NB4 (cell line): ENCODE results near the gene TMC3.

Source experiments
- DNase-seq: peaks from one replicate; pipeline ENCODE4 v3.0.0; 2010; ENCODE audit warnings: low read depth
- H3K4me3 ChIP-seq: one replicate; pipeline ENCODE4 v1.5.1; 2011; ENCODE audit warnings: mild to moderate bottlenecking, low read depth, low read length, moderate library complexity
- MYC ChIP-seq: IDR thresholded peaks from 2 replicates; pipeline ENCODE4 v1.6.1; 2011; ENCODE audit warnings: low read depth, low read length
- POLR2A ChIP-seq: IDR thresholded peaks from 2 replicates; pipeline ENCODE4 v1.6.1; 2011; ENCODE audit warnings: mild to moderate bottlenecking; ENCODE audit not compliant: insufficient read length; ENCODE audit errors: extremely low read depth
- TF ChIP-seq, protein P1 (sequence below): IDR thresholded peaks from one replicate; pipeline ENCODE4 v1.5.1; 2012; ENCODE audit warnings: low read depth, low read length
- TF ChIP-seq, protein P2 (sequence below): IDR thresholded peaks from 2 replicates; pipeline ENCODE4 v1.6.1; 2011; ENCODE audit warnings: low read depth, low read length

TMC3 gene

DNA sequence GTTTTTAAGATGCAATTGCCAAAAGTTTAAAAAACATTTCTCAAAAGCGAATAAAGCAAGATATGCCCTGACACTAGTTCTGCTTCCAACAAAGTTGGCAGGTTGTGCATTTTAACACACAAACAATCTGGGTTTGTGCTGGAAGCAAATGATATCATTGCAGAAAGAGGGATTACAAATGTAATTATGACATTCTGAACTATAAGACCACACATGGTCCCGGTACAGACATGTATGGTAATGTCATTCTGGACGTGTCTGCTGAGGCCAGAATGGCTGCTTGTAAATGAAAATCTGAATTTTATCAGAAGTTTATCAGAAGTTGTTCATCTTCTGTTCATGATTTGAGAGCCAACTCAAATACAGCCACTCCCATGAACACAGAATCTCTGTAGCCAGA, 10.7 kb downstream of the TMC3 start:
- H3K4me3 ChIP-seq = no peak overlapping the region
- TF ChIP-seq, protein P1, sequence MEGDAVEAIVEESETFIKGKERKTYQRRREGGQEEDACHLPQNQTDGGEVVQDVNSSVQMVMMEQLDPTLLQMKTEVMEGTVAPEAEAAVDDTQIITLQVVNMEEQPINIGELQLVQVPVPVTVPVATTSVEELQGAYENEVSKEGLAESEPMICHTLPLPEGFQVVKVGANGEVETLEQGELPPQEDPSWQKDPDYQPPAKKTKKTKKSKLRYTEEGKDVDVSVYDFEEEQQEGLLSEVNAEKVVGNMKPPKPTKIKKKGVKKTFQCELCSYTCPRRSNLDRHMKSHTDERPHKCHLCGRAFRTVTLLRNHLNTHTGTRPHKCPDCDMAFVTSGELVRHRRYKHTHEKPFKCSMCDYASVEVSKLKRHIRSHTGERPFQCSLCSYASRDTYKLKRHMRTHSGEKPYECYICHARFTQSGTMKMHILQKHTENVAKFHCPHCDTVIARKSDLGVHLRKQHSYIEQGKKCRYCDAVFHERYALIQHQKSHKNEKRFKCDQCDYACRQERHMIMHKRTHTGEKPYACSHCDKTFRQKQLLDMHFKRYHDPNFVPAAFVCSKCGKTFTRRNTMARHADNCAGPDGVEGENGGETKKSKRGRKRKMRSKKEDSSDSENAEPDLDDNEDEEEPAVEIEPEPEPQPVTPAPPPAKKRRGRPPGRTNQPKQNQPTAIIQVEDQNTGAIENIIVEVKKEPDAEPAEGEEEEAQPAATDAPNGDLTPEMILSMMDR = no peak
- TF ChIP-seq POLR2A (no peak), MYC (no peak)
- TF ChIP-seq, protein P2, sequence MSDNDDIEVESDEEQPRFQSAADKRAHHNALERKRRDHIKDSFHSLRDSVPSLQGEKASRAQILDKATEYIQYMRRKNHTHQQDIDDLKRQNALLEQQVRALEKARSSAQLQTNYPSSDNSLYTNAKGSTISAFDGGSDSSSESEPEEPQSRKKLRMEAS = no peak
- DNase-seq = no peak

DNA sequence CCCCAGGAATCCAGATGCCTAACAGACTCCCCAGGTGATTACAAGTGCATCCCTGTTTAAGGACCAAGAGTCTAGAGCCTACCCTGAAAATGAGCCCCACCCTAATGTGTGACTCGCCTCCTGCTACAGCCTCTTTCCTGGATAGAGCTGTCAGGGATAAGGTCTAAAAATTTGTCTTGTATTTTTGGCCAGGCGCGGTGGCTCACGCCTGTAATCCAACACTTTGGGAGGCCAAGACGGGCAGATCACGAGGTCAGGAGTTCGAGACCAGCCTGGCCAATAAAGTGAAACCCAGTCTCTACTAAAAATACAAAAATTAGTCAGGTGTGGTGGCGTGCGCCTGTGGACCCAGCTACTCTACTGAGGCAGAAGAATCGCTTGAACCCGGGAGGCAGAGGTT, 11.2 kb downstream of the TMC3 start:
- DNase-seq = no peak
- H3K4me3 ChIP-seq = no peak overlapping the region
- TF ChIP-seq MYC (no peak), POLR2A (no peak)
- TF ChIP-seq, protein P2 = no peak

DNA sequence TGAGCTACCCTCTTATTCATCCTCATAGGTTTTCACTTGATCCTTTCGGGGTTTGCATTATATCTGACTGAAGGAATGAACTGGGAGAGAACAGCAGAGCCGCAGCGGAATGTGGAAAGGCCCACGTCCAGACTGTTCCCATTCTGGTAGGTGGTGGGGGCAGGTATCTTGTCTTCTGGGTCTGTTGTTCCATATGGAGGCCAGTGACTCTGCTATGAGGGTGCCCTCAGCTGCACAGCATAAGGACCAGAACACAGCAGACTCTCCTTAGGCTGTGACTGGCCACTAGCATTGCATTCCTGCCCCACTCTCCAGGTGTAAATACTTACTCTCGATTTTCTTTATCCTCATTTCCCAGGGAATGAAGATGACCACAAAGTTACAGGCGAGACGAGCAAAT, 12.1 kb downstream of the TMC3 start:
- TF ChIP-seq, protein P1 = no peak
- TF ChIP-seq POLR2A (no peak), MYC (no peak)
- TF ChIP-seq, protein P2 = no peak
- DNase-seq = no peak
- H3K4me3 ChIP-seq = no peak overlapping the region

DNA sequence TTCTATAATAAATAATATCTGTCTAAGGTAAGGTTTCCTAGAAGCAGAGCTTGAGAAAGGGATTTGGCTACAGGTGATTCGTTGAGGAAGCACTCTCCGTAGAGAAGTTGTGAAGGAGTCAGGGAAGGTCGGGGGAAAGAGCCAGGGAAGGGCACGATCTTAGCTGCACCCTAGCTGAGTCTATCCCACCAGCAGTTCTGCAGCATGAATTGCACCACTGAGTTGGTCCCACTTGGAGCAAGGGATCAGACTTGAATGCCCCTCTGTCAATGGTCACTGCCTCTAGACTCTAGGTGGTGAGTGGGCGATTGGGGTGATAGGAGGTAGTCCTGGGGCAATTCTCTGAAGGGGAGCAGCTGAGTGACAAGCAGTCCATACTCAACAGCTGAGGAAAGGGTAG, 13.5 kb downstream of the TMC3 start:
- TF ChIP-seq, protein P1 = no peak
- TF ChIP-seq, protein P2 = no peak
- TF ChIP-seq MYC (no peak), POLR2A (no peak)
- DNase-seq = no peak
- H3K4me3 ChIP-seq = no peak overlapping the region

DNA sequence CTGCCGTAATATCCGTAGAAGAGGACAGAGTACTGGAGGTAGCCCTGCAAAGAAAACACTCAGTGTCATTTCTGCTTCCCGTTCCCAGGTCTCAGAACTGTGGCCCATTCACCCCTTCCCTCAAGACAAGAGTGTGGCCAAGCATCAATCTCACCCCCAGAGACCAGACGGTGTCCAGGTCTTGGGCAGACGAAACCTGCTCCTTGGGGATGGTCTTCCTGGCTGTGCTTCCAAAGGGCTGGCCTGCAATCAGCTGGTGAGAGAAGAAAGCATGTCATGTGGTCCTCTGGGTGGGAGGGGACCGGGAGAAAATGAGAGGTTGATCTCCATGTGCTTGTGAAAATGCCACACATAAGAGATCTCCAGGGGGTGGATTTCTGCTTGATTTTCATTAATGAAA, 15.8 kb downstream of the TMC3 start:
- H3K4me3 ChIP-seq = no peak overlapping the region
- no peak for DNase-seq
- TF ChIP-seq, protein P1 = no peak
- TF ChIP-seq, protein P2 = no peak
- TF ChIP-seq POLR2A = no peak
- TF ChIP-seq MYC = no peak

DNA sequence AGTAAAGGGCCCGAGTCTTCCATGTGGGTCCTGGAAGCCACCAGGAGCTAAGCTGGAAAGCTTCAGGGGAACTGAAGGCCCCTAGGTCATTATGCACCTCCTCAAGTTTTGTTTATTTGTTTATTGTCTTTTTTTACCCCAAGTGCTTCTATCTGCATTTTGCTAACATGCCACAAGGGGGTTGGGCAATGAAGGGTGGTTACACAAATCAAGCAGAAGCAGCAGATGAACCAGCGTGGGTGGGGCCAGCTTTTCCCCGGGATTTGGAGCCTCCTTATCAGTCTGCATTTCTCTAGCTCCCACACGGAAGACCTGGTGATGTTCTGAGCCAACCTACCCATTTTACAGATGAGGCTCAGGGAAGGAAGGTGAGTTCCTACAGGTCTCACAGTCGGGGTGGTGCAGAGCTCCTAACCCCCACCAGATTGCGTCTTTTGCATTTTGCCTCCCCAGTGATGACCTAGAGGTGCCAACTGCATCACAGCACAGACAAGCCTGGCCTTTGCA, 16.8 kb downstream of the TMC3 start:
- DNase-seq = peak; percentile 19
- H3K4me3 ChIP-seq = no peak overlapping the region
- TF ChIP-seq POLR2A = no peak
- TF ChIP-seq, protein P1 = no peak
- TF ChIP-seq MYC = no peak
- TF ChIP-seq, protein P2 = no peak
